SK-N-SH treated with all-trans-retinoic acid at 6 μM for 48 hours (cell line): ENCODE results near the gene FBXL16.

Experiments used
- ATAC-seq: fragments of 200-7000 bp; cut with Tn5 transposase; 3 replicates; pipeline ENCODE4 v1.9.1; 2020; ENCODE audit warnings: mild to moderate bottlenecking, moderate library complexity
- CSDC2 ChIP-seq: fragments of 250-450 bp; sonication (Bioruptor Pico); IDR thresholded peaks from 2 replicates; pipeline ENCODE4 v1.5.0; 2020; ENCODE audit warnings: mild to moderate bottlenecking, moderate library complexity
- CSRNP3 ChIP-seq: fragments of 250-450 bp; sonication (Bioruptor Pico); IDR thresholded peaks from 2 replicates; pipeline ENCODE4 v1.5.1; 2021; ENCODE audit warnings: mild to moderate bottlenecking, moderate library complexity
- ESRRG ChIP-seq: fragments of 250-450 bp; sonication (Bioruptor Pico); IDR thresholded peaks from 2 replicates; pipeline ENCODE4 v1.6.1; 2021; ENCODE audit warnings: mild to moderate bottlenecking
- GLIS3 ChIP-seq: fragments of 250-450 bp; sonication (Bioruptor Pico); IDR thresholded peaks from 2 replicates; pipeline ENCODE4 v1.5.0; 2020; ENCODE audit warnings: mild to moderate bottlenecking, moderate library complexity
- ISL1 ChIP-seq: fragments of 250-450 bp; sonication (Bioruptor Pico); IDR thresholded peaks from 2 replicates; pipeline ENCODE4 v2.1.2; 2022; ENCODE audit warnings: mild to moderate bottlenecking, moderate library complexity
- OSR1 ChIP-seq: fragments of 250-450 bp; sonication (Bioruptor Pico); IDR thresholded peaks from 2 replicates; pipeline ENCODE4 v1.8.0; 2022; ENCODE audit warnings: moderate library complexity, mild to moderate bottlenecking, inconsistent platforms
- PATZ1 ChIP-seq: fragments of 250-450 bp; sonication (Bioruptor Pico); IDR thresholded peaks from 2 replicates; pipeline ENCODE4 v1.8.0; 2020; ENCODE audit warnings: mild to moderate bottlenecking, moderate library complexity, borderline replicate concordance
- PPARA ChIP-seq: fragments of 250-450 bp; sonication (Bioruptor Pico); IDR thresholded peaks from 2 replicates; pipeline ENCODE4 v1.5.0; 2020; ENCODE audit warnings: mild to moderate bottlenecking, borderline replicate concordance
- RARB ChIP-seq: fragments of 250-450 bp; sonication (Bioruptor Pico); IDR thresholded peaks from 2 replicates; pipeline ENCODE4 v1.8.0; 2021; ENCODE audit warnings: mild to moderate bottlenecking, moderate library complexity
- SNAI2 ChIP-seq: fragments of 250-450 bp; sonication (Bioruptor Pico); IDR thresholded peaks from 2 replicates; pipeline ENCODE4 v1.5.0; 2020; ENCODE audit warnings: mild to moderate bottlenecking, moderate library complexity
- TCF4 ChIP-seq: fragments of 250-450 bp; sonication (Bioruptor Pico); IDR thresholded peaks from 2 replicates; pipeline ENCODE4 v1.8.0; 2021; ENCODE audit warnings: mild to moderate bottlenecking, moderate library complexity, borderline replicate concordance
- TOX ChIP-seq: fragments of 250-450 bp; sonication (Bioruptor Pico); IDR thresholded peaks from 2 replicates; pipeline ENCODE4 v1.8.0; 2021; ENCODE audit warnings: mild to moderate bottlenecking, moderate library complexity, borderline replicate concordance
- ZFP3 ChIP-seq: fragments of 250-450 bp; sonication (Bioruptor Pico); IDR thresholded peaks from 2 replicates; pipeline ENCODE4 v1.5.0; 2020; ENCODE audit warnings: mild to moderate bottlenecking, moderate library complexity
- ZFP30 ChIP-seq: fragments of 450-650 bp; formaldehyde crosslinking; IDR thresholded peaks from 2 replicates; pipeline ENCODE4 v1.5.0; 2022; ENCODE audit warnings: mild to moderate bottlenecking, moderate library complexity
- ZNF565 ChIP-seq: fragments of 450-650 bp; formaldehyde crosslinking; conservative IDR thresholded peaks from 2 replicates; pipeline ENCODE4 v1.5.0; 2020; ENCODE audit warnings: low read depth, mild to moderate bottlenecking, moderate library complexity
- ZNF70 ChIP-seq: fragments of 450-650 bp; formaldehyde crosslinking; IDR thresholded peaks from 2 replicates; pipeline ENCODE4 v1.5.0; 2020; ENCODE audit warnings: mild to moderate bottlenecking, moderate library complexity
- ZNF8 ChIP-seq: fragments of 450-650 bp; formaldehyde crosslinking; IDR thresholded peaks from 2 replicates; pipeline ENCODE4 v1.5.0; 2020; ENCODE audit warnings: mild to moderate bottlenecking, moderate library complexity
- TF ChIP-seq, protein P1 (sequence below): fragments of 250-450 bp; sonication (Bioruptor Pico); IDR thresholded peaks from 2 replicates; pipeline ENCODE4 v1.5.0; 2020; ENCODE audit warnings: mild to moderate bottlenecking, moderate library complexity
- TF ChIP-seq, protein P2 (sequence below): fragments of 250-450 bp; sonication (Bioruptor Pico); IDR thresholded peaks from 2 replicates; pipeline ENCODE4 v1.8.0; 2021; ENCODE audit warnings: low read depth, mild to moderate bottlenecking, moderate library complexity, borderline replicate concordance

FBXL16 gene

GRCh38 chr16:672371-672770, 33.2 kb downstream of the FBXL16 start (continued):
- TF ChIP-seq, protein P1, sequence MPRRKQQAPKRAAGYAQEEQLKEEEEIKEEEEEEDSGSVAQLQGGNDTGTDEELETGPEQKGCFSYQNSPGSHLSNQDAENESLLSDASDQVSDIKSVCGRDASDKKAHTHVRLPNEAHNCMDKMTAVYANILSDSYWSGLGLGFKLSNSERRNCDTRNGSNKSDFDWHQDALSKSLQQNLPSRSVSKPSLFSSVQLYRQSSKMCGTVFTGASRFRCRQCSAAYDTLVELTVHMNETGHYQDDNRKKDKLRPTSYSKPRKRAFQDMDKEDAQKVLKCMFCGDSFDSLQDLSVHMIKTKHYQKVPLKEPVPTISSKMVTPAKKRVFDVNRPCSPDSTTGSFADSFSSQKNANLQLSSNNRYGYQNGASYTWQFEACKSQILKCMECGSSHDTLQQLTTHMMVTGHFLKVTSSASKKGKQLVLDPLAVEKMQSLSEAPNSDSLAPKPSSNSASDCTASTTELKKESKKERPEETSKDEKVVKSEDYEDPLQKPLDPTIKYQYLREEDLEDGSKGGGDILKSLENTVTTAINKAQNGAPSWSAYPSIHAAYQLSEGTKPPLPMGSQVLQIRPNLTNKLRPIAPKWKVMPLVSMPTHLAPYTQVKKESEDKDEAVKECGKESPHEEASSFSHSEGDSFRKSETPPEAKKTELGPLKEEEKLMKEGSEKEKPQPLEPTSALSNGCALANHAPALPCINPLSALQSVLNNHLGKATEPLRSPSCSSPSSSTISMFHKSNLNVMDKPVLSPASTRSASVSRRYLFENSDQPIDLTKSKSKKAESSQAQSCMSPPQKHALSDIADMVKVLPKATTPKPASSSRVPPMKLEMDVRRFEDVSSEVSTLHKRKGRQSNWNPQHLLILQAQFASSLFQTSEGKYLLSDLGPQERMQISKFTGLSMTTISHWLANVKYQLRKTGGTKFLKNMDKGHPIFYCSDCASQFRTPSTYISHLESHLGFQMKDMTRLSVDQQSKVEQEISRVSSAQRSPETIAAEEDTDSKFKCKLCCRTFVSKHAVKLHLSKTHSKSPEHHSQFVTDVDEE = no peak
- TF ChIP-seq ZNF70 (CRISPR knock-in tag) = no peak

GRCh38 chr16:671353-672131, 34.1 kb downstream of the FBXL16 start:
- no peak for TF ChIP-seq CSRNP3 (CRISPR knock-in tag)
- TF ChIP-seq TCF4 = no peak
- no peak for TF ChIP-seq ZNF70 (CRISPR knock-in tag)
- no peak for TF ChIP-seq OSR1
- TF ChIP-seq, protein P2, sequence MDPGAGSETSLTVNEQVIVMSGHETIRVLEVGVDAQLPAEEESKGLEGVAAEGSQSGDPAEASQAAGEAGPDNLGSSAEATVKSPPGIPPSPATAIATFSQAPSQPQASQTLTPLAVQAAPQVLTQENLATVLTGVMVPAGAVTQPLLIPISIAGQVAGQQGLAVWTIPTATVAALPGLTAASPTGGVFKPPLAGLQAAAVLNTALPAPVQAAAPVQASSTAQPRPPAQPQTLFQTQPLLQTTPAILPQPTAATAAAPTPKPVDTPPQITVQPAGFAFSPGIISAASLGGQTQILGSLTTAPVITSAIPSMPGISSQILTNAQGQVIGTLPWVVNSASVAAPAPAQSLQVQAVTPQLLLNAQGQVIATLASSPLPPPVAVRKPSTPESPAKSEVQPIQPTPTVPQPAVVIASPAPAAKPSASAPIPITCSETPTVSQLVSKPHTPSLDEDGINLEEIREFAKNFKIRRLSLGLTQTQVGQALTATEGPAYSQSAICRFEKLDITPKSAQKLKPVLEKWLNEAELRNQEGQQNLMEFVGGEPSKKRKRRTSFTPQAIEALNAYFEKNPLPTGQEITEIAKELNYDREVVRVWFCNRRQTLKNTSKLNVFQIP (CRISPR knock-in tag) = no peak
- no peak for TF ChIP-seq ZNF565 (CRISPR knock-in tag)
- no peak for TF ChIP-seq GLIS3
- no peak for TF ChIP-seq ZNF8 (CRISPR knock-in tag)
- TF ChIP-seq, protein P1 = no peak
- no peak for TF ChIP-seq TOX (CRISPR knock-in tag)
- TF ChIP-seq PPARA (CRISPR knock-in tag) = no peak
- no peak for TF ChIP-seq ZFP30 (CRISPR knock-in tag)
- TF ChIP-seq ESRRG = no peak
- TF ChIP-seq CSDC2 = no peak
- no peak for TF ChIP-seq SNAI2 (CRISPR knock-in tag)
- no peak for TF ChIP-seq ISL1 (CRISPR knock-in tag)
- no peak for TF ChIP-seq PATZ1
- no peak for TF ChIP-seq RARB (CRISPR knock-in tag)
- no peak for TF ChIP-seq ZFP3 (CRISPR knock-in tag)
- ATAC-seq = no peak
